SU-DHL-6 (cell line): ENCODE measurements around the gene ACOX1.

Experiments used
- H2AFZ ChIP-seq: fragments of 200-600 bp; sonication (generic); 2 replicates; pipeline ENCODE4 v1.6.1; 2014; ENCODE audit warnings: low read depth, mild to moderate bottlenecking, moderate library complexity, mixed read lengths, antibody characterized with exemption, low read length; ENCODE audit not compliant: severe bottlenecking
- H3F3A ChIP-seq: fragments of 200-600 bp; shearing (Covaris generic); 2 replicates; pipeline ENCODE4 v1.6.0; 2016; ENCODE audit warnings: antibody characterized with exemption, mild to moderate bottlenecking; ENCODE audit not compliant: insufficient read depth
- H3K27ac ChIP-seq: fragments of 200-600 bp; sonication (generic); 2 replicates; pipeline ENCODE4 v1.5.1; 2016; ENCODE audit warnings: low read depth, mild to moderate bottlenecking, low read length, moderate library complexity, mixed read lengths
- H3K27me3 ChIP-seq: fragments of 200-600 bp; sonication (generic), shearing (Covaris generic); 2 replicates; pipeline ENCODE4 v1.6.0; 2014; ENCODE audit warnings: mild to moderate bottlenecking, low read length
- H3K36me3 ChIP-seq: fragments of 200-600 bp; sonication (generic); 2 replicates; pipeline ENCODE4 v1.6.1; 2014; ENCODE audit warnings: mild to moderate bottlenecking, low read length, mixed read lengths
- H3K4me2 ChIP-seq: fragments of 300-600, 200-600 bp; shearing (Covaris generic), sonication (generic); 2 replicates; pipeline ENCODE4 v1.6.0; 2014; ENCODE audit warnings: low read length, low read depth, mild to moderate bottlenecking; ENCODE audit not compliant: poor library complexity, severe bottlenecking
- H3K4me3 ChIP-seq: fragments of 200-600 bp; sonication (generic); 2 replicates; pipeline ENCODE4 v1.5.1; 2014; ENCODE audit warnings: antibody characterized with exemption, low read length, mild to moderate bottlenecking, mixed read lengths; ENCODE audit not compliant: insufficient read depth, poor library complexity, severe bottlenecking
- H3K79me2 ChIP-seq: fragments of 200-600 bp; sonication (generic); 2 replicates; pipeline ENCODE4 v1.6.1; 2014; ENCODE audit warnings: mild to moderate bottlenecking, low read length, moderate library complexity; ENCODE audit not compliant: insufficient read depth
- H3K9ac ChIP-seq: fragments of 200-600 bp; sonication (generic); 2 replicates; pipeline ENCODE4 v1.7.0; 2014; ENCODE audit warnings: mild to moderate bottlenecking, low read length
- H3K9me2 ChIP-seq: fragments of 200-600 bp; sonication (generic); replicated peaks from 2 replicates; pipeline ENCODE4 v1.6.1; 2014; ENCODE audit warnings: low read length; ENCODE audit not compliant: insufficient read depth
- H3K9me3 ChIP-seq: fragments of 200-600 bp; sonication (generic); 2 replicates; pipeline ENCODE4 v1.6.1; 2014; ENCODE audit warnings: low read length, mixed read lengths; ENCODE audit not compliant: insufficient read depth
- H4K20me1 ChIP-seq: fragments of 200-600 bp; sonication (generic); 2 replicates; pipeline ENCODE4 v1.6.1; 2014; ENCODE audit warnings: low read depth, mild to moderate bottlenecking, antibody characterized with exemption, low read length, moderate library complexity, mixed read lengths
- EZH2phosphoT487 ChIP-seq: fragments of 200-600 bp; sonication (generic), shearing (Covaris generic); conservative IDR thresholded peaks from 2 replicates; pipeline ENCODE4 v1.6.1; 2018; ENCODE audit warnings: mild to moderate bottlenecking, antibody characterized with exemption, low read length, moderate library complexity, mixed read lengths
- TF ChIP-seq, protein P1 (sequence below): fragments of 200-600 bp; sonication (generic); IDR thresholded peaks from one replicate; pipeline ENCODE4 v1.5.1; 2017; ENCODE audit warnings: antibody characterized with exemption, mild to moderate bottlenecking, low read length, moderate library complexity; ENCODE audit not compliant: insufficient read depth, poor library complexity, severe bottlenecking

Gene ACOX1

DNA sequence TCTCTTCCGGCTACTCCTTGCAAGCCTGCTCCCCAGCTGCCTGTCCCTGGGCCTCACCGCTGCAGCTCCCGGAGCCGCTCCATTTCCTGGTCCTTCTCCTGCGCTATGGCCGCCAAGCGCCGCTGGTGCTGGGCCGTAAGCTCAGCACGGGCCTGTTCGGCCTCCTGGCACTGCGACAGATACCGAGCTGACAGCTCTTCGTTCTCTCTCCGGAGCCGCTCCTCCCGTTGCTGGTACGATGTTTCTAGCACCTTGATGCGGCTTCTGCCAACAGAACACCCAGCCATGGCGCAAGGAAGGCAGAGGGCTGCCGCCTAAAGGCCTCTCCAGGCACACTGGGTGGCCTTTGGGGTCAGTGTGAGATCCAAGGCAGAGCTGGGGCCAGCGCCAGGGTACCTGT is 59.4 kb downstream of the ACOX1 start:
- TF ChIP-seq EZH2phosphoT487 = no peak
- TF ChIP-seq, protein P1, sequence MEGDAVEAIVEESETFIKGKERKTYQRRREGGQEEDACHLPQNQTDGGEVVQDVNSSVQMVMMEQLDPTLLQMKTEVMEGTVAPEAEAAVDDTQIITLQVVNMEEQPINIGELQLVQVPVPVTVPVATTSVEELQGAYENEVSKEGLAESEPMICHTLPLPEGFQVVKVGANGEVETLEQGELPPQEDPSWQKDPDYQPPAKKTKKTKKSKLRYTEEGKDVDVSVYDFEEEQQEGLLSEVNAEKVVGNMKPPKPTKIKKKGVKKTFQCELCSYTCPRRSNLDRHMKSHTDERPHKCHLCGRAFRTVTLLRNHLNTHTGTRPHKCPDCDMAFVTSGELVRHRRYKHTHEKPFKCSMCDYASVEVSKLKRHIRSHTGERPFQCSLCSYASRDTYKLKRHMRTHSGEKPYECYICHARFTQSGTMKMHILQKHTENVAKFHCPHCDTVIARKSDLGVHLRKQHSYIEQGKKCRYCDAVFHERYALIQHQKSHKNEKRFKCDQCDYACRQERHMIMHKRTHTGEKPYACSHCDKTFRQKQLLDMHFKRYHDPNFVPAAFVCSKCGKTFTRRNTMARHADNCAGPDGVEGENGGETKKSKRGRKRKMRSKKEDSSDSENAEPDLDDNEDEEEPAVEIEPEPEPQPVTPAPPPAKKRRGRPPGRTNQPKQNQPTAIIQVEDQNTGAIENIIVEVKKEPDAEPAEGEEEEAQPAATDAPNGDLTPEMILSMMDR = no peak
- Histone ChIP-seq H3K9me3 (no peaks in the 10 kb centered on the region), H3K27me3 (no peaks in the 10 kb centered on the region), H3K36me3 (no peaks in the 10 kb centered on the region), H3F3A (no peaks in the 10 kb centered on the region), H3K4me2 (no peak overlapping the region), H4K20me1 (no peaks in the 10 kb centered on the region), H3K79me2 (no peaks in the 10 kb centered on the region), H2AFZ (no peak overlapping the region), H3K4me3 (no peak overlapping the region), H3K27ac (no peak overlapping the region), H3K9ac (no peak overlapping the region), H3K9me2 (no peaks in the 10 kb centered on the region)

DNA sequence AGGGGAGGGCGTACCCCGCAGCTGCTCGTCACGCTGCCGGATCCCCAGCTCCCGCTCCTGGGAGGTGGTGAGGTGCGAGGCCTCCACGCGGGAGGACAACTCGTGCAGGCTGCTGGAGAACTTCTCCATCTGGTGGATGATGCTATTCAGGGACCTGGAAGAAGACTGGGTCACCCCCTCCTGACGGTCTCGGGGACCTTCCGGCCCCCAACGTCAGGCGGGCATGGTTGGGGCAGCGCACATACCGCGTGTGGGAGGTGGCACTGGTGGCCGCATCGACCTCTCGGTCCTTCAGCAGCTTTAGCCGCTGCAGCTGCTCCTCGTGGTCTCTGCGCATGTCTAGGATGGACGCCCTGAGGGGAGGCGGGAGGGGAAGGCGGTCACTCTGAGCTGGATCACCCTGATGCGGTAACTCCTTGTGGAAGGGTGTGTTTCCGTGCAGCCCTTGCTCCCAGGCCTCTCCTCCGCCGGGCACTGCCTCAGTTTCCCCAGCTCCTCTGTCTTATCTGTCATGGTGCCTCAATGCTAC is 61.0 kb downstream of the ACOX1 start:
- no peaks in the 10 kb centered on the region for H3K9me3 ChIP-seq
- H3K27ac ChIP-seq = no peak overlapping the region
- no peaks in the 10 kb centered on the region for H3F3A ChIP-seq
- TF ChIP-seq EZH2phosphoT487 = no peak
- TF ChIP-seq, protein P1 = no peak
- no peaks in the 10 kb centered on the region for H3K9me2 ChIP-seq
- no peak overlapping the region for H3K4me2 ChIP-seq
- no peak overlapping the region for H3K9ac ChIP-seq
- no peaks in the 10 kb centered on the region for H3K79me2 ChIP-seq
- no peaks in the 10 kb centered on the region for H4K20me1 ChIP-seq
- no peaks in the 10 kb centered on the region for H3K36me3 ChIP-seq
- H3K4me3 ChIP-seq = no peak overlapping the region
- H3K27me3 ChIP-seq = no peaks in the 10 kb centered on the region
- H2AFZ ChIP-seq = no peak overlapping the region

DNA sequence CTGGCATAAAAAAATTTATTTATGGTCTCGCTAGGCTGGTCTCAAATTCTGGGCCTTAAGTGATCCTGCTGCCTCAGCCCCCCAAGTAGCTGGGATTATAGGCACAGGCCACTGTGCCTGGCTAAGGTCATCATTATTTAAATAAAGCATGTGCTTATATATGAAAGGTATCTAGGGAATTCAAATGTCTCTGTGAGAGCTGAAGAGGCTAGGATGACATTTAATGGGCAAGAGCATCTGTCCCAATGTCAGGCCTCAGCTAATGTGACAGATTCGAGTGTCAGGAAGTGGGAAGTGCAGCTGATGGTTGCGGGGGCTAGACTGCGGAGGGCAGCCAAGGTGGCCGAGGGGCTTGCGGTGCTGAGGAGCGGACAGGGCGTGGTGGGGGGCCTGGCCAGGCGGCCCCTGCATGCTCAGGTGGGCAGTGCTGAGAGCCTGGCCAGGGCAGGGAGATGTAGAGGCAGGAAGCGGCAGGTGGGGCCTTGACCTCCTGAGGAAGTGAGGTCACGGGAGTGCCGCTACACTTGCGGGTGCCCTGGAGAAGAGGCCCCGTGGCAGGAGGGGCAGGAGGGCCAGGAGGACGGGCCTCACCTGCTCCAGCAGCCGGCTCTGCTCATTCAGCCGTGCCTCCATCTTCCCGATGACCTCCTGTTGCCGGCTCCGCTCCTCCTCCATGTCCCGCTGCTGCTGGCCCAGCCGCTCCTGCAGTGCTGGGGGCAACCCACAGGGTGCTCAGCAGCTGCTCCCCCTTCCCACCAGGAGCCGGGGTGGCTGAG is 61.6 kb downstream of the ACOX1 start:
- H2AFZ ChIP-seq = no peak overlapping the region
- no peaks in the 10 kb centered on the region for H3K36me3 ChIP-seq
- no peak overlapping the region for H3K27ac ChIP-seq
- no peaks in the 10 kb centered on the region for H3K79me2 ChIP-seq
- no peak overlapping the region for H3K4me3 ChIP-seq
- H3K27me3 ChIP-seq = no peaks in the 10 kb centered on the region
- H3K9me2 ChIP-seq = no peaks in the 10 kb centered on the region
- TF ChIP-seq, protein P1 = no peak
- no peak for TF ChIP-seq EZH2phosphoT487
- H4K20me1 ChIP-seq = no peaks in the 10 kb centered on the region
- no peaks in the 10 kb centered on the region for H3K9me3 ChIP-seq
- H3K4me2 ChIP-seq = no peak overlapping the region
- no peak overlapping the region for H3K9ac ChIP-seq
- H3F3A ChIP-seq = no peaks in the 10 kb centered on the region
